ENCODE measurements around the gene SPIB. TPM values are rescaled to one million over a fixed set of nuclear protein-coding genes. Genes with fewer than 3 reads are reported as not detected.
A peak's percentile ranks its signal among the peaks of the same experiment; 100 is the strongest.

Gene SPIB
- total RNA-seq, 4 donors from 2014 or later: 0.37 TPM; not detected in 3

GRCh38 chr19:50378863-50379236, 39.9 kb upstream of the SPIB start:
- ATAC-seq (ENCODE audit: low FRiP score): no peak
- DNase-seq (ENCODE audit: low spot score): no peak
- no peak for TF ChIP-seq CTCF (IDR thresholded peaks at IDR 0.05)

DNA sequence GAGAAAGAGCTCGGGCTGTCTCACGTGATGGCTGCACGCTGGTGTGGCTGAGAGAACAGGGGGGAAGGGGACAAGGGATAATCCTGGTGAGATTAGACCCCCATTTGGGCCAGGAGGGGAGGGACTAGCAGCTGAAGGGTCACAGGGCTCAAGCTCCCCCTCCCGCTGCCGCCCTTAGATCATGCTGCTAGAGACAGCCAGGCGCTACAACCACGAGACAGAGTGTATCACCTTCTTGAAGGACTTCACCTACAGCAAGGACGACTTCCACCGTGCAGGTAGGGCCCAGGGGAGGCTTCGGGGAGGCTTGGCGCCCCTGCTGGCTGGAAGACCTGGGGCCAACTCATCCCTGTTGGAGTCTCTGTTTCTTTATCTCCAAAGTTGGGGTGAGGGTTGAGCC, 39.1 kb upstream of the SPIB start:
- no peak for ATAC-seq (ENCODE audit: low FRiP score)
- DNase-seq (ENCODE audit: low spot score): no peak
- no peak for TF ChIP-seq CTCF (IDR thresholded peaks at IDR 0.05)

DNA sequence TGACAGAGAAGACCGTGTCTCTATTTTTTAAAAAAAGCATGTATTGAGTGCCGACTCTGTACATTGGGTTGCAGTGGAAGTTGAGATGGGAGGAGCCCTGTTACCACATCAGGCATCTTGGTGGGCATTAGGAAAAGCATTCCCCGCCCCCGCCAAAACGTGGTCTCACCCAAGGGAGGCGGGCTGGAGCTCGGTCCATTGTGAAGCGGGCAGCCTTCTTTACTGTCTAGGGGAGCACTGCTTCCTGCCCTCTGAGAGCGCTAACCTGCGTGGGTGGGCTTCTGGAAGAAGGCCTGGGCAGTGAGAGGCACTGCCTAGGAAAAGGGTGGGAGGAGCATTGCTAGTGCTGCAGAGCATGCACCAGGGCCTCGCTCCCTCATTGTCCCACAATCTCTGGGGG, 38.6 kb upstream of the SPIB start:
- DNase-seq (ENCODE audit: low spot score): no peak
- no peak for ATAC-seq (ENCODE audit: low FRiP score)
- no peak for TF ChIP-seq CTCF (IDR thresholded peaks at IDR 0.05)

- DNase-seq (ENCODE audit: low spot score): no peak
- TF ChIP-seq CTCF (IDR thresholded peaks at IDR 0.05): no peak
- ATAC-seq (ENCODE audit: low FRiP score): no peak
These were observed 38.0 kb upstream of the SPIB start for GRCh38 chr19:50380751-50381151.

- ATAC-seq (ENCODE audit: low FRiP score) (no peak), DNase-seq (ENCODE audit: low spot score) (no peak)
- no peak for TF ChIP-seq CTCF (IDR thresholded peaks at IDR 0.05)
These were observed 36.6 kb upstream of the SPIB start for GRCh38 chr19:50381881-50382729.

GRCh38 chr19:50383001-50383851, 35.5 kb upstream of the SPIB start:
- DNase-seq (ENCODE audit: low spot score) (no peak), ATAC-seq (ENCODE audit: low FRiP score) (peak; percentile 2)

More at GRCh38 chr19:50383001-50383851, 35.5 kb upstream of the SPIB start:
- no peak for TF ChIP-seq CTCF (IDR thresholded peaks at IDR 0.05)

All from omental fat pad (tissue), 4 donors.